GM20431 (cell line): ENCODE data around the gene UBE2H.

Experiments used
- in situ Hi-C: fragments of 300-500 bp; cut with MseI, MboI; formaldehyde crosslinking; loops from one replicate; pipeline ENCODE4 v1.15.0; 2020; ENCODE audit warnings: low sequenced_read_pairs; ENCODE audit not compliant: unreplicated experiment

The UBE2H gene

GRCh38 chr7:129853661-129854268, 99.0 kb downstream of the UBE2H start:
- in situ Hi-C loops, result no loop called here

GRCh38 chr7:129851809-129852208, 101.0 kb downstream of the UBE2H start:
- in situ Hi-C loops, result no loop called here

- in situ Hi-C loops, result no loop called here
Measured at GRCh38 chr7:129851174-129851573, 101.6 kb downstream of the UBE2H start.

GRCh38 chr7:129848436-129848835, 104.3 kb downstream of the UBE2H start:
- in situ Hi-C loops, result no loop called here

DNA sequence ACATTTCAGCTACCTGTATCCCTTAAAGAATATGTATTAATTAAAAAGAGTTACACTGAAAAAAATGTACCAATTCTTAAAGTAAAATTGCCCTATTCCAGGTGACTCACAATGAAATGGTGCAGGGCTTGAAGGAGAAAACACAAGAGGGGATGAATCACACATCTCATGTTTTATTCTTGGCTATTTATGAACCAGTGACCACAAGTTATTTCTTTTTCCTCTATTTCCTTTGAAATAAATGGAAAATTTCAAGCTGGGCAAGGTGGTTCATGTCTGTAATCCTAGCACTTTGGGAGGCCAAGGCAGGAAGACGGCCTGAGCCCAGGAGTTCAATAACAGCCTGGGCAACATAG, 106.8 kb downstream of the UBE2H start:
- in situ Hi-C loops, result no loop called here

DNA sequence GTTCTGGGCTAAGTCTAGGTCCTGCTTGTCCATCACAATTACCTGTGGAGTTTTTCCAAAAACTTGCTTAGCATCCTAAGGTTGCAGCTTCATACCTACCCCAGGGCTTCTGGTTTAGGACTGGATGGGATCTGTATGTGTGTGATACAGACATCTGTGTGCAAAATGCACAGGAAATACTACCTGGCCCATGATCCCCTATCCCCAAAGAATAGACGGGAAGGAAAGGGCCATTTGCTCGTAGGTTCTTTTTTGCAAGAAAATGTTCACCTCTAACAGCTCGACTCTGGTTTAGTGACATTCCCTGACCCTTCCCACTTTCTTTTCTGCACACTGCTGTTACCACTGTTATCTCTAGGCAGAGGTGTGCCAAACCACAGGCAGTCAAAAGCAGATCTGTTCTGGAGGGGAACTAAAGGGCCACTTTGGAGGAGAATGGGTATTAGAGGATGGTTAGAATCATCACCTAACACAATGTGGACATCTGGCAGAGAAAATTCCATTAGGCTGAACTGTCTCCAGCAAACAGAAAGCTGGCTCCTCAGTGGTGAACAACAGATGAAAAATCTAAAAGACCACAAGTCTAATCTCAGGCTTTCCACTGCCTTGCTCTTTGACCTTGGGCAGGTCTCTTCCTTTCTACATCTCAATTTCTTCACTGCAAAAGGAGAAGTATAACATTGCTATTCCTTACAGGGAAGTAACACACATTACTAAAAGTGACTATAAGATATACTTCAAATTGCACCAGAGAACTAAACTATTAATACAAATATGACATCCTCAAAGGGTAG, 107.4 kb downstream of the UBE2H start:
- in situ Hi-C loops, result no loop called here

GRCh38 chr7:129843978-129844840, 108.6 kb downstream of the UBE2H start:
- in situ Hi-C loops, result no loop called here

DNA sequence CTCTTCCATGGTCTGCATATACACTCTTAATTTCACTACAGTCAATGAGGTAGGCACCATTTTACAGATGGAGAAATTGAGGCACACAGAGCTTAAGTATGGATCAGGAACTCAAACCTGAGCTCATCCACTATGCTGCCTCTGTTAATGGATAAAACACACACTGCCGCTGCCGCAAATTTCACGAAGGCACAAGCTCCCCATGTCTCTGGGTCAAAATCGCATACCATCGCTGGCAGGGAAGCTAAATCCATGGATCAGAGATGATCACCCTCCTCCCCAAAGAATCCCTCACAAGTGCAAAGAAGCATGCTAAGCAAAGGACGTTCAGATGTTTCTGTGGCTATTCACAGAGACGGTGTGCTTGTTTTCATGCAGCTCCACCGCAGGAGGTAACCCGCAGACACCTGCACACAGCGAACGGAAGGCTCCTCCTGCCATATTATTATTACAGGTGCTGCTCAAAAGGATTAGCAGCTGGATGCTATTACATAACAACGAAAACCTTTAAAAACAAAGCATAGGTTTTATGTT, 109.3 kb downstream of the UBE2H start:
- in situ Hi-C loops, result no loop called here

DNA sequence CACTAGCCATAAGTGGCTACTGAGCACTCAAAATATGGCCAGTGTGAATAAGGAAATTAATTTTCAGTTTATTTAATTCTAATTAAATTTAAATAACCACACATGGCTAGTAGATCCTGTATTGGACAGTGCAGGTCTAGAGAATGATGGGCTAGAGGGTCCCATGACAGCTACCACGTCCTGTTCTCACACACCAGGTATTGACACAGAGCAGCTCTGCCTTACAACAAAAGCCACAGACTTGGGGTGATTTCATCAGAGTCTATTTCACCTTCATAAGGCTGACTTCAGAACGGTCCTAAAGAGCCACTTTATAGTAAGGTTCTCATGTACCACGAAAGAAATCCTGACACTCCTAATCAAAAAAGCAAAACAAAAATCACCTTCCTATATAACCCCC, 111.3 kb downstream of the UBE2H start:
- in situ Hi-C loops, result no loop called here

DNA sequence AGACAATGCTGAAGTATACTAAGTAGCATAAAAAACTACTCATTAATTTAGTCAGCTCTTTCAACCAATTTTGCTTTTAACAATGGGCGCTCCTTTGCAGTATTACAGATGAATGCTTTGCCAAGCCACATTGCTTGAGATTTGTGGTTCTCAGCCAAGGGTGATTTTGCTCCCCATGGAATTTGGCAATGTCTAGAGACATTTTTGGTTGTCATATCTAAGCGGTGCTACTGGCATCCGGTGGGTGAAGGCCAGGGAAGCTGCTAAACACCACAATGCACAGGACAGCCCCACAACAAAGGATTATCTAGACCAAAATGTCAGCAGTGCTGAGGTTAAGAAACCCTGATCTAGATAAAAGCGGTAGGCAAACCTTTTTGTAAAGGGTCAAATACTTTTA, 112.0 kb downstream of the UBE2H start:
- in situ Hi-C loops, result no loop called here

DNA sequence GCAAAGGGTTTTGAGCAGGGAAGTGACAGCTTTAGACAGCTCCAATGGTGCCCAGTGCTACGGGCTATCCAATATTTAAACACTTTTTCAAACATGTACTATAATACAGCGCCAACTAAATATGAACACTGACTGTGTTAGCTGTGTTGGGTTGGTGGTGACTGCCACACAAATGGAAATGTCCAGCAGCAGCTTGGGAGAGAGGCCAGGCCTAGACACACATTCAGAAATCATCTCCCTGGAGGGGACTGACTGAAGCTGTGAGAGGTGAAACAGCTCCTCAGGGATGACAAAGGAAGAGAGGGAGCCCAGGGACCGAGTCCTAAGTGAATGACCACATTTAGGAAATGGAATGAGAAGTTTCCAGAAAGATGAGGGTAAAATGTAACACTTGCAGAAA, 115.8 kb downstream of the UBE2H start:
- in situ Hi-C loops, result loop anchor here (10.0 kb wide), 1 partner anchor 168 kb away; no protein-coding TSS in a partner anchor

DNA sequence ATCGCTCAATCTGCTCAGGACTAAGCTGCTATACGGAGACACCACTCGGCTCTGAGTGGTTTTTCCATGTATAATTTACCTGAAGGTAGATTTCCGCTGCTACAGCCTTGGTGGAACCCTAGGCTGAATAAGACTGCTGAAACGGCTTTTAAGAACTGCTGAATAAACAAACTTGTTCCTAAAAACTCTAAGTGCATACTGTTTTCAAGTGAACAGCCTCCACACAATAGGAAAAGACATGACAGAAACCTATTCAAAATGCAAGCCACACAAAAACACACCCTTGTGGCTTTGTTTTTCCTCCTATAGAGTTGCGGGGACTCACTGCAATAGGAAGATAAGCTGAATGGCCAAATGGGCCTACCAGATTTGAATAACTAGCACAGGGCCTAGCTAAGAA, 117.2 kb downstream of the UBE2H start:
- in situ Hi-C loops, result loop anchor here (10.0 kb wide), 1 partner anchor 169 kb away; no protein-coding TSS in a partner anchor

- in situ Hi-C loops, result loop anchor here (10.0 kb wide), 1 partner anchor 171 kb away; no protein-coding TSS in a partner anchor
Measured at GRCh38 chr7:129833353-129833752, 119.4 kb downstream of the UBE2H start.

DNA sequence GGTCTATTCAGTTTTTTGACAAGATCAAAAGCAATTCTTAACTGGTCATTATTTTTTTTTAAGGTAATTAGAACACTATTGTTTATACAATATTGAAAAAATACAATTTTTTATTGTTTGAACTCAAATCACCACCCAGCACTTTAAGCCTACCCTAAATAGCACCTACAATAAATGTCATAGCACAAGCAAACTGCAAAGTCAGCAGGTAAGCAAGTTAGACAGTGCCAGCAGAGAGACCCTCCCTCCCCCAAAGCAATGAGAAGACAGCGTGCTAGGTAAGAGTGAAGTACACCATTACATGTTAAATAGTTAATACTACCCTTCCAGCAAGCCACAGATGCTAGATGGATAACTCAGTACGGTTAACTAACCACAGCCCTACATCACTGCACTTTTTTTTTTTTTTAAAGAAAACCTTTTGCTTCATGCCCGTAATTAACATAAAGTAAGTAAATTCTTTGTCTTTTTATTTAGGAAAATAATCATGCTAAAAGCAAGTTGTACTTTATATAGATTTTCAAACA, 120.0 kb downstream of the UBE2H start:
- in situ Hi-C loops, result loop anchor here (10.0 kb wide), 1 partner anchor 172 kb away; no protein-coding TSS in a partner anchor

DNA sequence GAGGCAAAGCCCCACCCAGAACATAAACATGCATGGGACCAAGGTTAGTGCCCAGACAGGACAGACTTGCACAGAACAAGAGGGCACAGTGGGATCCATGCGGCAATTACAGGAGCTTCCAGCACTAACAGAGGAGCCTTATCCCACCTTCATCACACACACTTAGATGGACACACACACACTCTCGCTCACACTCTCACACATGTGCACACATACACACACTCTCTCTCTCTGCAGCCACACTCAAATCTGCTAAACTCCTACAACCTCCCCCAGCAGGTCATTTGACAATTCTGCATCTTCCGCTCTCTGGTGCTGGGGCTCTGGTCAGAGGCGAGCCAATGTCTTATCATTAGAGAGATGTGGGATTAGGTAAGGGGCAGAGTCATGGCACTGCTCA, 120.5 kb downstream of the UBE2H start:
- in situ Hi-C loops, result loop anchor here (10.0 kb wide), 1 partner anchor 173 kb away; no protein-coding TSS in a partner anchor

DNA sequence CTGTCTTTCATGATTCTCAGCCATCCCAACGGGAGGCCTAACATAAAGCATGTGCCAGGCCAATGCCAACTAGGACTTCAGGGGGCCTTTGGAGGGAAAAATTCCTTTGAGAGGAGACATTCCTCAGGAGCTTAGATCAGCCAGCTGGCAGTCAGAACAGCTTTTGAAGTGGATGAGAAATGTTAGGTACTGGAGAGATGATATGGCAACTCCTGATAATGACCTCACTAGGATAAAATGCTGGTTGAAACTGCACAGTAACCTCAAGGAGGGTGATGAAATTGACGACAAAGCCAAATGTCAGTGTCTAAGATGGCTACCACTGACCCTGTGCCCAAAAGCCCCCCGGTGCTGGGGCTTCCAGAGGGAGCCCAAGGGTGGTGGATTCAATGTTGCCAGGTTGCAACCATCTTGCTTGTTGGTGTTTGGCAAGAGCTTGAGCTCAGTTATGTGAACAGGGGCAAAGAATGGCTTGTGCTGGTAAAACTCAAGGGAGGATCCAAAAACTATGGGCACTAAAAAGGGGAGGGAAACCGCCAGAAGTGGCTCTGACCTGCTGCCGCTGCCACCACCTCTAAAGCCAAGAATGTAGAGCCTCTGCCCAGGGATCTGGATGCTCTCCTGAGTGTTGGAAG, 121.2 kb downstream of the UBE2H start:
- in situ Hi-C loops, result loop anchor here (10.0 kb wide), 1 partner anchor 173 kb away; no protein-coding TSS in a partner anchor

- in situ Hi-C loops, result loop anchor here (10.0 kb wide), 1 partner anchor 174 kb away; no protein-coding TSS in a partner anchor
Measured at GRCh38 chr7:129830949-129831348, 121.8 kb downstream of the UBE2H start.

- in situ Hi-C loops, result loop anchor here (10.0 kb wide), 1 partner anchor 175 kb away; no protein-coding TSS in a partner anchor
Measured at GRCh38 chr7:129829737-129830631, 122.8 kb downstream of the UBE2H start.
